K562 (cell line): Measurements from ENCODE around the gene FTO. TPM values are rescaled to one million over a fixed set of nuclear protein-coding genes. Genes with fewer than 3 reads are reported as not detected.

Experiments
- BRD9 ChIP-seq: fragments of 450-650 bp; IDR thresholded peaks from 2 replicates; pipeline ENCODE4 v1.6.1; 2018; ENCODE audit warnings: low read depth; ENCODE audit not compliant: partially characterized antibody
- CHD2 ChIP-seq: IDR thresholded peaks from 2 replicates; pipeline ENCODE4 v1.6.1; 2011; ENCODE audit warnings: low read depth, low read length
- ETV1 ChIP-seq: fragments of 450-650 bp; conservative IDR thresholded peaks from 2 replicates; pipeline ENCODE4 v1.6.1; 2016; ENCODE audit warnings: missing genetic modification characterization, control low read depth, low read depth, missing compliant biosample characterization
- HCFC1 ChIP-seq: IDR thresholded peaks from 2 replicates; pipeline ENCODE4 v1.6.1; 2012; ENCODE audit warnings: low read depth, low read length, improper control_type of control experiment
- HDGF ChIP-seq: fragments of 450-650 bp; IDR thresholded peaks from 2 replicates; pipeline ENCODE4 v1.6.1; 2016
- KAT8 ChIP-seq: fragments of 450-650 bp; IDR thresholded peaks from 2 replicates; pipeline ENCODE4 v1.6.1; 2016; ENCODE audit warnings: low read depth, mild to moderate bottlenecking
- KDM1A ChIP-seq, 2 experiments: fragments of 450-650 bp; IDR thresholded peaks; 2 replicates each; pipeline ENCODE4 v1.6.1; 2016; ENCODE audit warnings: mild to moderate bottlenecking in 2 of 2
- LEF1 ChIP-seq: fragments of 450-650 bp; IDR thresholded peaks from 2 replicates; pipeline ENCODE4 v1.6.1; 2016; ENCODE audit warnings: mild to moderate bottlenecking
- MTA3 ChIP-seq: fragments of 450-650 bp; formaldehyde crosslinking; IDR thresholded peaks from 2 replicates; pipeline ENCODE4 v1.6.1; 2017; ENCODE audit warnings: mild to moderate bottlenecking, borderline replicate concordance
- MYNN ChIP-seq, 2 experiments: sonication (generic); formaldehyde crosslinking in 1 of 2; IDR thresholded peaks; 2 replicates each; pipeline versions ENCODE4 v1.5.0 to v1.6.1; 2016 to 2020; ENCODE audit warnings: antibody characterized with exemption in 1 of 2, missing genetic modification reagents in 1 of 2
- POLR2A ChIP-seq: fragments of 450-650 bp; conservative IDR thresholded peaks from 2 replicates; pipeline ENCODE4 v1.6.1; 2016
- POLR3G ChIP-seq: IDR thresholded peaks from 2 replicates; pipeline ENCODE4 v1.6.1; 2011; ENCODE audit not compliant: insufficient read length, insufficient replicate concordance; ENCODE audit errors: extremely low read depth
- RBM17 ChIP-seq: fragments of 200-400 bp; formaldehyde crosslinking; IDR thresholded peaks from 2 replicates; pipeline ENCODE4 v1.6.1; 2017; ENCODE audit warnings: low read depth, mild to moderate bottlenecking, low read length, borderline replicate concordance
- RCOR1 ChIP-seq, 2 experiments: IDR thresholded peaks; 2 replicates each; pipeline ENCODE4 v1.6.1; 2012; ENCODE audit warnings: low read depth in 2 of 2, low read length in 2 of 2, borderline replicate concordance in 1 of 2, improper control_type of control experiment in 1 of 2
- RHOXF2B ChIP-seq: fragments of 250-450 bp; sonication (Bioruptor Pico); conservative IDR thresholded peaks from 2 replicates; pipeline ENCODE4 v1.5.1; 2021
- SOX6 ChIP-seq: fragments of 450-650 bp; IDR thresholded peaks from 2 replicates; pipeline ENCODE4 v1.6.1; 2014; ENCODE audit warnings: mild to moderate bottlenecking
- TAF15 ChIP-seq: fragments of 200-400 bp; formaldehyde crosslinking; IDR thresholded peaks from 2 replicates; pipeline ENCODE4 v1.6.1; 2017; ENCODE audit warnings: mild to moderate bottlenecking, low read depth, low read length, moderate library complexity
- TAF9B ChIP-seq: fragments of 450-650 bp; IDR thresholded peaks from 2 replicates; pipeline ENCODE4 v1.6.1; 2018; ENCODE audit warnings: mild to moderate bottlenecking; ENCODE audit not compliant: partially characterized antibody
- TCF3 ChIP-seq: sonication (generic); formaldehyde crosslinking; IDR thresholded peaks from 2 replicates; pipeline ENCODE4 v1.4.0; 2020; ENCODE audit warnings: mild to moderate bottlenecking, missing genetic modification reagents
- ZEB2 ChIP-seq: fragments of 450-650 bp; IDR thresholded peaks from 2 replicates; pipeline ENCODE4 v1.6.1; 2016
- ZNF165 ChIP-seq: fragments of 250-450 bp; sonication (Bioruptor Pico); IDR thresholded peaks from 2 replicates; pipeline ENCODE4 v1.4.0; 2020; ENCODE audit warnings: borderline replicate concordance
- ZNF778 ChIP-seq: fragments of 450-650 bp; formaldehyde crosslinking; IDR thresholded peaks from 2 replicates; pipeline ENCODE4 v1.4.0; 2020; ENCODE audit warnings: mild to moderate bottlenecking, moderate library complexity
- polyA plus RNA-seq, 8 experiments: library from polyadenylated mRNA; depleted of rRNA in 4 of 8; stranded (reverse) in 5 of 8; unstranded in 3 of 8; fragments of >200 nt; fragmentation: Nextera tagmentation in 2 of 8; fragmentation: Illumina TruSeq in 1 of 8; extraction: Ambion mirVana in 2 of 8; extraction: Trizol in 1 of 8; gene quantifications; 2 replicates each; pipeline versions ENCODE4 v1.2.1 to v1.2.3, GENCODE V29; 2011 to 2014; ENCODE audit warnings: inconsistent platforms in 1 of 8, missing spikeins in 1 of 8
- total RNA-seq, 7 experiments: library from RNA; depleted of rRNA in 6 of 7; stranded (reverse); fragments of >200 nt in 6 of 7; fragmentation: Illumina TruSeq in 2 of 7; extraction: Trizol in 2 of 7; gene quantifications; 2 replicates each; pipeline versions ENCODE4 v1.2.1 to v1.2.3, GENCODE V29; 2011 to 2021; ENCODE audit warnings: low replicate concordance in 1 of 7
- TF ChIP-seq, protein P1 (sequence below): fragments of 250-450 bp; sonication (Bioruptor Pico); IDR thresholded peaks from 2 replicates; pipeline ENCODE4 v1.5.1; 2021; ENCODE audit warnings: mild to moderate bottlenecking
- TF ChIP-seq, protein P2 (sequence below), 2 experiments: fragments of 450-650 bp in 1 of 2; IDR thresholded peaks; 2 replicates each; pipeline ENCODE4 v1.6.1; 2011 to 2017; ENCODE audit warnings: low read depth in 2 of 2, antibody characterized with exemption in 1 of 2, borderline replicate concordance in 1 of 2, low read length in 1 of 2, mild to moderate bottlenecking in 1 of 2, mixed read lengths in 1 of 2; ENCODE audit not compliant: control insufficient read depth in 1 of 2
- TF ChIP-seq, protein P3 (sequence below): IDR thresholded peaks from 3 replicates; pipeline ENCODE4 v1.6.1; 2011; ENCODE audit warnings: borderline replicate concordance, mild to moderate bottlenecking; ENCODE audit not compliant: insufficient read length, insufficient read depth

FTO gene
- total and polyA plus RNA-seq, 9 of the 15 experiments (the other 6 are each of a cell fraction or from before 2014, with no cell fraction given): 11.3 to 27.7 (median 25.5) TPM

DNA sequence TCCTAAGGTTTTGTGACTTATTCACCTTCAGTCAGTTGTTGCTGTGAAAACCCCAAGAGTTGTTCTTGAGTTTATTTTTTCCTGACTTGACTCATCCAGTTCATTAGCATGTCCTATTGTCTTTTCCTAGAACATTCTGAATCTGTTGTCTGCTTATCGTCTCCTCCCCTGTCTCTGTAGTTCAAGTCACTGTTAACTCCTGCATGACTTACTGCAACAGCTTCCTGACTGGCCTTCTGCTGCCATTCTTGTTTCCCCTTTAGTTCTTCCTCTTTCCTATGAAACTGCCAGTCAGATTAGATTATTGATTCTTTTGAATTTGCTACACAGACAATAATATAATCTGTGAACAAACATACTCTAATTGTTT is 161.5 kb downstream of the FTO start (continued):
- TF ChIP-seq LEF1: no peak
- TF ChIP-seq TCF3: peak; percentile 62
- TF ChIP-seq CHD2: no peak
- TF ChIP-seq POLR3G: no peak
- TF ChIP-seq SOX6: peak; percentile 99
- TF ChIP-seq KDM1A (IDR thresholded peaks at IDR 0.05): 0 out of 4 replicates have a peak, but pooled peaks of 1 of the 2 experiments have one; percentile 35
- TF ChIP-seq, protein P1, sequence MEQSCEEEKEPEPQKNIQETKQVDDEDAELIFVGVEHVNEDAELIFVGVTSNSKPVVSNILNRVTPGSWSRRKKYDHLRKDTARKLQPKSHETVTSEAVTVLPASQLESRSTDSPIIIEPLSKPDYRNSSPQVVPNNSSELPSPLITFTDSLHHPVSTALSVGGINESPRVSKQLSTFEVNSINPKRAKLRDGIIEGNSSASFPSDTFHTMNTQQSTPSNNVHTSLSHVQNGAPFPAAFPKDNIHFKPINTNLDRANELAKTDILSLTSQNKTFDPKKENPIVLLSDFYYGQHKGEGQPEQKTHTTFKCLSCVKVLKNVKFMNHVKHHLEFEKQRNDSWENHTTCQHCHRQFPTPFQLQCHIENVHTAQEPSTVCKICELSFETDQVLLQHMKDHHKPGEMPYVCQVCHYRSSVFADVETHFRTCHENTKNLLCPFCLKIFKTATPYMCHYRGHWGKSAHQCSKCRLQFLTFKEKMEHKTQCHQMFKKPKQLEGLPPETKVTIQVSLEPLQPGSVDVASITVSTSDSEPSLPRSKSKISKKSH (CRISPR knock-in tag): no peak
- no peak for TF ChIP-seq POLR2A
- no peak for TF ChIP-seq TAF9B
- no peak for TF ChIP-seq ZNF778
- TF ChIP-seq RHOXF2B: no peak
- TF ChIP-seq MYNN (IDR thresholded peaks at IDR 0.05): no peak
- TF ChIP-seq MYNN (CRISPR knock-in tag; IDR thresholded peaks at IDR 0.05): no peak
- no peak for TF ChIP-seq HDGF
- TF ChIP-seq RBM17: no peak
- TF ChIP-seq BRD9: no peak
- no peak for TF ChIP-seq HCFC1
- no peak for TF ChIP-seq KAT8
- TF ChIP-seq, protein P2, sequence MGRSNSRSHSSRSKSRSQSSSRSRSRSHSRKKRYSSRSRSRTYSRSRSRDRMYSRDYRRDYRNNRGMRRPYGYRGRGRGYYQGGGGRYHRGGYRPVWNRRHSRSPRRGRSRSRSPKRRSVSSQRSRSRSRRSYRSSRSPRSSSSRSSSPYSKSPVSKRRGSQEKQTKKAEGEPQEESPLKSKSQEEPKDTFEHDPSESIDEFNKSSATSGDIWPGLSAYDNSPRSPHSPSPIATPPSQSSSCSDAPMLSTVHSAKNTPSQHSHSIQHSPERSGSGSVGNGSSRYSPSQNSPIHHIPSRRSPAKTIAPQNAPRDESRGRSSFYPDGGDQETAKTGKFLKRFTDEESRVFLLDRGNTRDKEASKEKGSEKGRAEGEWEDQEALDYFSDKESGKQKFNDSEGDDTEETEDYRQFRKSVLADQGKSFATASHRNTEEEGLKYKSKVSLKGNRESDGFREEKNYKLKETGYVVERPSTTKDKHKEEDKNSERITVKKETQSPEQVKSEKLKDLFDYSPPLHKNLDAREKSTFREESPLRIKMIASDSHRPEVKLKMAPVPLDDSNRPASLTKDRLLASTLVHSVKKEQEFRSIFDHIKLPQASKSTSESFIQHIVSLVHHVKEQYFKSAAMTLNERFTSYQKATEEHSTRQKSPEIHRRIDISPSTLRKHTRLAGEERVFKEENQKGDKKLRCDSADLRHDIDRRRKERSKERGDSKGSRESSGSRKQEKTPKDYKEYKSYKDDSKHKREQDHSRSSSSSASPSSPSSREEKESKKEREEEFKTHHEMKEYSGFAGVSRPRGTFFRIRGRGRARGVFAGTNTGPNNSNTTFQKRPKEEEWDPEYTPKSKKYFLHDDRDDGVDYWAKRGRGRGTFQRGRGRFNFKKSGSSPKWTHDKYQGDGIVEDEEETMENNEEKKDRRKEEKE (IDR thresholded peaks at IDR 0.05; ENCODE audit: borderline replicate concordance in 1 of 2, control insufficient read depth in 1 of 2, low read depth in 2 of 2, low read length in 1 of 2): no peak
- TF ChIP-seq ETV1: 0 out of 2 replicates have a peak, but pooled peaks have one; percentile 10
- peak in 1 of 2 experiments; percentile 40; a peak in 1 of 4 replicates for TF ChIP-seq RCOR1 (IDR thresholded peaks at IDR 0.05; ENCODE audit: borderline replicate concordance in 1 of 2, low read depth in 2 of 2, low read length in 2 of 2)
- TF ChIP-seq, protein P3, sequence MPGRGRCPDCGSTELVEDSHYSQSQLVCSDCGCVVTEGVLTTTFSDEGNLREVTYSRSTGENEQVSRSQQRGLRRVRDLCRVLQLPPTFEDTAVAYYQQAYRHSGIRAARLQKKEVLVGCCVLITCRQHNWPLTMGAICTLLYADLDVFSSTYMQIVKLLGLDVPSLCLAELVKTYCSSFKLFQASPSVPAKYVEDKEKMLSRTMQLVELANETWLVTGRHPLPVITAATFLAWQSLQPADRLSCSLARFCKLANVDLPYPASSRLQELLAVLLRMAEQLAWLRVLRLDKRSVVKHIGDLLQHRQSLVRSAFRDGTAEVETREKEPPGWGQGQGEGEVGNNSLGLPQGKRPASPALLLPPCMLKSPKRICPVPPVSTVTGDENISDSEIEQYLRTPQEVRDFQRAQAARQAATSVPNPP: no peak
- TF ChIP-seq ZNF165: no peak
- TF ChIP-seq ZEB2: peak; percentile 66; the same call in 1 of the 2 replicates
- no peak for TF ChIP-seq TAF15
- TF ChIP-seq MTA3: 0 out of 2 replicates have a peak, but pooled peaks have one; percentile 36
